BE2C (cell line): ENCODE data around the gene CD28.

Experiments used
- DNase-seq: peaks from one replicate; pipeline ENCODE4 v3.0.0-alpha.2; 2020
- H3K27me3 ChIP-seq: fragments of 250-450 bp; sonication (Bioruptor Pico); 2 replicates; pipeline ENCODE4 v1.5.1; 2020; ENCODE audit warnings: mild to moderate bottlenecking
- H3K36me3 ChIP-seq: fragments of 250-450 bp; sonication (Bioruptor Pico); 2 replicates; pipeline ENCODE4 v1.5.1; 2020; ENCODE audit warnings: mild to moderate bottlenecking
- H3K4me1 ChIP-seq: fragments of 250-450 bp; sonication (Bioruptor Pico); 2 replicates; pipeline ENCODE4 v1.5.1; 2020
- H3K4me3 ChIP-seq: 2 replicates; pipeline ENCODE4 v1.5.1; 2011; ENCODE audit warnings: low read depth, low read length
- H3K9me3 ChIP-seq: fragments of 250-450 bp; sonication (Bioruptor Pico); 2 replicates; pipeline ENCODE4 v1.5.1; 2020
- CTCF ChIP-seq: IDR thresholded peaks from 2 replicates; pipeline ENCODE4 v1.5.1; 2012; ENCODE audit warnings: mild to moderate bottlenecking, low read depth, low read length

CD28 gene

GRCh38 chr2:203748331-203749126, 42.1 kb downstream of the CD28 start:
- DNase-seq = no peak
- Histone ChIP-seq H3K27me3 (no peaks in the 10 kb centered on the region), H3K4me1 (no peaks in the 10 kb centered on the region), H3K36me3 (no peaks in the 10 kb centered on the region), H3K4me3 (no peak overlapping the region), H3K9me3 (no peaks in the 10 kb centered on the region; the same call in 1 of the 2 replicates)
- no peak for TF ChIP-seq CTCF

GRCh38 chr2:203750346-203751068, 44.1 kb downstream of the CD28 start:
- no peak for DNase-seq
- no peak for TF ChIP-seq CTCF
- no peaks in the 10 kb centered on the region; the same call in 1 of the 2 replicates for H3K9me3 ChIP-seq
- no peaks in the 10 kb centered on the region for H3K4me1 ChIP-seq
- H3K27me3 ChIP-seq = no peaks in the 10 kb centered on the region
- no peak overlapping the region for H3K4me3 ChIP-seq
- no peaks in the 10 kb centered on the region for H3K36me3 ChIP-seq

GRCh38 chr2:203751685-203752271, 45.3 kb downstream of the CD28 start:
- no peaks in the 10 kb centered on the region for H3K9me3 ChIP-seq
- no peak overlapping the region for H3K4me3 ChIP-seq
- H3K27me3 ChIP-seq = no peaks in the 10 kb centered on the region
- no peak for DNase-seq
- TF ChIP-seq CTCF = no peak
- H3K4me1 ChIP-seq = no peaks in the 10 kb centered on the region
- H3K36me3 ChIP-seq = no peaks in the 10 kb centered on the region

GRCh38 chr2:203756161-203756560, 49.7 kb downstream of the CD28 start:
- no peak for DNase-seq
- Histone ChIP-seq H3K9me3 (no peaks in the 10 kb centered on the region), H3K27me3 (no peaks in the 10 kb centered on the region), H3K4me3 (no peak overlapping the region), H3K36me3 (no peaks in the 10 kb centered on the region), H3K4me1 (no peaks in the 10 kb centered on the region)
- no peak for TF ChIP-seq CTCF

- Histone ChIP-seq H3K27me3 (no peaks in the 10 kb centered on the region), H3K36me3 (no peaks in the 10 kb centered on the region), H3K4me1 (no peaks in the 10 kb centered on the region), H3K9me3 (no peaks in the 10 kb centered on the region), H3K4me3 (no peak overlapping the region)
- no peak for TF ChIP-seq CTCF
- no peak for DNase-seq
These were observed 52.6 kb downstream of the CD28 start for GRCh38 chr2:203758841-203759689.
